HepG2 (cell line): ENCODE results near the gene HAUS5. TPM values are rescaled to one million over a fixed set of nuclear protein-coding genes. Genes with fewer than 3 reads are reported as not detected.
A peak's percentile ranks its signal among the peaks of the same experiment; 100 is the strongest.

Experiments used
- CCDC6 ChIP-seq: sonication (generic); formaldehyde crosslinking; IDR thresholded peaks from 2 replicates; pipeline ENCODE4 v1.8.1; 2022; ENCODE audit warnings: mild to moderate bottlenecking, missing genetic modification reagents, moderate library complexity
- DPF2 ChIP-seq: sonication (generic); formaldehyde crosslinking; IDR thresholded peaks from 2 replicates; pipeline ENCODE4 v1.4.0; 2020; ENCODE audit warnings: mild to moderate bottlenecking, low read depth, missing genetic modification reagents, borderline replicate concordance
- HOXA3 ChIP-seq: sonication (generic); formaldehyde crosslinking; IDR thresholded peaks from 2 replicates; pipeline ENCODE4 v1.5.0; 2020; ENCODE audit warnings: missing genetic modification reagents
- KLF9 ChIP-seq: IDR thresholded peaks from 2 replicates; pipeline ENCODE4 v1.6.1; 2016; ENCODE audit warnings: low read depth
- MBNL3 ChIP-seq: fragments of 250-450 bp; sonication (Bioruptor Pico); conservative IDR thresholded peaks from 2 replicates; pipeline ENCODE4 v1.8.0; 2022; ENCODE audit warnings: mild to moderate bottlenecking, inconsistent platforms
- MEIS2 ChIP-seq: sonication (generic); formaldehyde crosslinking; IDR thresholded peaks from 2 replicates; pipeline ENCODE4 v1.9.0; 2021; ENCODE audit warnings: mild to moderate bottlenecking, missing genetic modification reagents
- NAIF1 ChIP-seq: sonication (generic); formaldehyde crosslinking; IDR thresholded peaks from 2 replicates; pipeline ENCODE4 v1.5.0; 2020; ENCODE audit warnings: mild to moderate bottlenecking, missing genetic modification reagents, borderline replicate concordance
- NCOA1 ChIP-seq: sonication (generic); formaldehyde crosslinking; IDR thresholded peaks from 2 replicates; pipeline ENCODE4 v1.9.0; 2021; ENCODE audit warnings: missing genetic modification reagents
- NFYC ChIP-seq: IDR thresholded peaks from 2 replicates; pipeline ENCODE4 v1.6.1; 2016; ENCODE audit warnings: missing genetic modification reagents, missing compliant biosample characterization
- SNAI1 ChIP-seq: sonication (generic); formaldehyde crosslinking; IDR thresholded peaks from 2 replicates; pipeline ENCODE4 v1.5.0; 2020; ENCODE audit warnings: mild to moderate bottlenecking, missing genetic modification reagents, borderline replicate concordance
- SNAPC2 ChIP-seq: sonication (generic); formaldehyde crosslinking; IDR thresholded peaks from 2 replicates; pipeline ENCODE4 v1.8.1; 2022; ENCODE audit warnings: mild to moderate bottlenecking, missing genetic modification reagents
- TGIF2 ChIP-seq: IDR thresholded peaks from 2 replicates; pipeline ENCODE4 v1.6.1; 2016; ENCODE audit warnings: control low read depth, missing compliant biosample characterization
- U2AF1 ChIP-seq: fragments of 200-400 bp; formaldehyde crosslinking; optimal IDR thresholded peaks from 2 replicates; pipeline ENCODE3; 2017; ENCODE audit warnings: mild to moderate bottlenecking, low read depth, low read length
- ZBTB40 ChIP-seq, 2 experiments: fragments of 450-650 bp in 1 of 2; sonication (generic) in 1 of 2; formaldehyde crosslinking in 1 of 2; IDR thresholded peaks; 2 replicates each; pipeline versions ENCODE4 v1.6.1 to v1.8.0; 2016 to 2022; ENCODE audit warnings: antibody characterized with exemption in 1 of 2, mild to moderate bottlenecking in 1 of 2, missing genetic modification reagents in 1 of 2
- ZNF251 ChIP-seq: sonication (generic); formaldehyde crosslinking; IDR thresholded peaks from 2 replicates; pipeline ENCODE4 v1.9.0; 2021; ENCODE audit warnings: mild to moderate bottlenecking, missing genetic modification reagents
- ZXDC ChIP-seq: sonication (generic); formaldehyde crosslinking; IDR thresholded peaks from 2 replicates; pipeline ENCODE4 v1.5.0; 2020; ENCODE audit warnings: mild to moderate bottlenecking, missing genetic modification reagents
- polyA plus RNA-seq, 8 experiments: library from polyadenylated mRNA; depleted of rRNA in 3 of 8; stranded (reverse) in 7 of 8; unstranded in 1 of 8; fragments of >200 nt; fragmentation: Illumina TruSeq in 4 of 8; extraction: Trizol in 4 of 8; gene quantifications; 2 replicates each; pipeline versions ENCODE4 v1.2.1 to v1.2.3, GENCODE V29; 2011 to 2016; ENCODE audit warnings: low read depth in 4 of 8, missing spikeins in 1 of 8, mixed read lengths in 1 of 8; ENCODE audit not compliant: insufficient read depth in 1 of 8
- total RNA-seq, 5 experiments: library from RNA; depleted of rRNA; stranded (reverse); fragments of >200 nt; fragmentation: Illumina TruSeq; extraction: Trizol; gene quantifications; 2 replicates each; pipeline ENCODE4 v1.2.3, GENCODE V29; 2016; ENCODE audit warnings: low read depth in 1 of 5

Gene HAUS5
- total and polyA plus RNA-seq, 2 of the 13 experiments (the other 11 are each of a cell fraction or from before 2014, with no cell fraction given) = 10.3 to 17.7 TPM

GRCh38 chr19:35643255-35644205 lies 31.0 kb downstream of the HAUS5 start (continued):
- TF ChIP-seq HOXA3 (CRISPR knock-in tag) (peak; percentile 73; the same call in 1 of the 2 replicates), ZBTB40 (IDR thresholded peaks at IDR 0.05) (no peak), ZBTB40 (CRISPR knock-in tag; IDR thresholded peaks at IDR 0.05) (peak; percentile 67), NAIF1 (no peak), CCDC6 (peak; percentile 40), TGIF2 (CRISPR knock-in tag) (no peak), NCOA1 (CRISPR knock-in tag) (no peak), SNAI1 (CRISPR knock-in tag) (no peak), U2AF1 (no peak), DPF2 (CRISPR knock-in tag) (no peak), KLF9 (no peak), ZNF251 (CRISPR knock-in tag) (no peak), ZXDC (CRISPR knock-in tag) (peak; percentile 62; the same call in 1 of the 2 replicates), SNAPC2 (no peak), NFYC (CRISPR knock-in tag) (no peak; the same call in 1 of the 2 replicates), MBNL3 (CRISPR knock-in tag) (no peak), MEIS2 (CRISPR knock-in tag) (peak; percentile 76)
